ENCODE results near the gene SMIM43. TPM values are rescaled to one million over a fixed set of nuclear protein-coding genes. Genes with fewer than 3 reads are reported as not detected.

The SMIM43 gene
- polyA plus RNA-seq, 1 experiment: 7.4 TPM

GRCh38 chr4:121789960-121790829 is 25.2 kb upstream of the SMIM43 start:
- Histone ChIP-seq H3K27me3 (ENCODE audit: control insufficient read depth, insufficient read depth, low read length) (no peaks in the 10 kb centered on the region), H3K27ac (ENCODE audit: low read depth, low read length) (no peak overlapping the region), H3K9me3 (ENCODE audit: control insufficient read depth, insufficient read depth, low read length) (no peaks in the 10 kb centered on the region), H3K4me3 (ENCODE audit: low read depth, low read length) (no peak overlapping the region)
- TF ChIP-seq CTCF (IDR thresholded peaks at IDR 0.05; ENCODE audit: low read depth, low read length): no peak
- ChIA-PET POLR2A (interaction anchor here (1.2 to 3.0 kb wide), 4 partner anchors 11 to 79 kb away, joined by 4 to 18 read pairs (median 4); partner anchors contain the start of gene EXOSC9), CTCF (interaction anchor here (0.8 to 2.1 kb wide), 4 partner anchors 12 to 58 kb away, joined by 3 to 6 read pairs (median 4); partner anchors contain the start of gene SMIM43)
- DNase-seq (ENCODE audit: low read depth, low spot score): peak; percentile 24

- TF ChIP-seq CTCF (IDR thresholded peaks at IDR 0.05; ENCODE audit: low read depth, low read length): no peak
- Histone ChIP-seq H3K27ac (ENCODE audit: low read depth, low read length) (peak overlapping the region; percentile 66), H3K27me3 (ENCODE audit: control insufficient read depth, insufficient read depth, low read length) (no peaks in the 10 kb centered on the region), H3K9me3 (ENCODE audit: control insufficient read depth, insufficient read depth, low read length) (no peaks in the 10 kb centered on the region), H3K4me3 (ENCODE audit: low read depth, low read length) (no peak overlapping the region)
- POLR2A ChIA-PET: interaction anchor here (1.2 to 3.0 kb wide), 4 partner anchors 11 to 78 kb away, joined by 4 to 18 read pairs (median 4); partner anchors contain the start of gene EXOSC9
- no peak for DNase-seq (ENCODE audit: low read depth, low spot score)
- CTCF ChIA-PET: interaction anchor here (1.1 to 2.1 kb wide), 4 partner anchors 11 to 113 kb away, joined by 3 to 11 read pairs (median 6); partner anchors contain the start of gene SMIM43
Measured at GRCh38 chr4:121789455-121789854, 24.5 kb upstream of the SMIM43 start.

- Histone ChIP-seq H3K4me3 (ENCODE audit: low read depth, low read length) (no peak overlapping the region), H3K27ac (ENCODE audit: low read depth, low read length) (peak overlapping the region; percentile 66), H3K9me3 (ENCODE audit: control insufficient read depth, insufficient read depth, low read length) (no peaks in the 10 kb centered on the region), H3K27me3 (ENCODE audit: control insufficient read depth, insufficient read depth, low read length) (no peaks in the 10 kb centered on the region)
- ChIA-PET POLR2A (no interaction called here), CTCF (interaction anchor here (0.6 to 1.6 kb wide), 3 partner anchors 11 to 240 kb away, joined by 4 to 11 read pairs (median 5); no protein-coding TSS in a partner anchor)
- TF ChIP-seq CTCF (IDR thresholded peaks at IDR 0.05; ENCODE audit: low read depth, low read length): no peak
- no peak for DNase-seq (ENCODE audit: low read depth, low spot score)
Measured at GRCh38 chr4:121788896-121789295, 23.9 kb upstream of the SMIM43 start.

GRCh38 chr4:121786221-121786620 is 21.3 kb upstream of the SMIM43 start:
- no peak overlapping the region for H3K27ac ChIP-seq (ENCODE audit: low read depth, low read length)
- no peaks in the 10 kb centered on the region for H3K27me3 ChIP-seq (ENCODE audit: control insufficient read depth, insufficient read depth, low read length)
- TF ChIP-seq CTCF (IDR thresholded peaks at IDR 0.05; ENCODE audit: low read depth, low read length): no peak
- no peak overlapping the region for H3K4me3 ChIP-seq (ENCODE audit: low read depth, low read length)
- H3K9me3 ChIP-seq (ENCODE audit: control insufficient read depth, insufficient read depth, low read length): no peaks in the 10 kb centered on the region
- DNase-seq (ENCODE audit: low read depth, low spot score): no peak
- ChIA-PET POLR2A (no interaction called here), CTCF (interaction anchor here (0.6 to 2.0 kb wide), 3 partner anchors 48 to 89 kb away, joined by 3 to 4 read pairs (median 3); partner anchors contain the start of gene ANXA5)

- peak overlapping the region; percentile 87 for H3K27ac ChIP-seq (ENCODE audit: low read depth, low read length)
- no peaks in the 10 kb centered on the region for H3K27me3 ChIP-seq (ENCODE audit: control insufficient read depth, insufficient read depth, low read length)
- TF ChIP-seq CTCF (IDR thresholded peaks at IDR 0.05; ENCODE audit: low read depth, low read length): no peak
- CTCF ChIA-PET: interaction anchor here (1.2 kb wide), 1 partner anchor 88 kb away, joined by 3 read pairs; the partner anchor contains the start of gene ANXA5
- H3K9me3 ChIP-seq (ENCODE audit: control insufficient read depth, insufficient read depth, low read length): no peaks in the 10 kb centered on the region
- no peak overlapping the region for H3K4me3 ChIP-seq (ENCODE audit: low read depth, low read length)
- DNase-seq (ENCODE audit: low read depth, low spot score): no peak
- POLR2A ChIA-PET: no interaction called here
Measured at GRCh38 chr4:121785479-121785878, 20.5 kb upstream of the SMIM43 start.
